ENCODE measurements around the gene DMD.

The DMD gene

GRCh38 chrX:31832263-31832662, 1379.1 kb downstream of the DMD start:
- no peak for DNase-seq
- Histone ChIP-seq H3K4me1 (ENCODE audit: low read length) (no peaks in the 10 kb centered on the region), H3K36me3 (replicated peaks; ENCODE audit: insufficient read depth, low read length) (no peaks in the 10 kb centered on the region), H3K4me2 (ENCODE audit: low read depth, low read length) (no peak overlapping the region), H3K9me3 (replicated peaks; ENCODE audit: insufficient read depth, low read length) (no peaks in the 10 kb centered on the region), H3K9ac (ENCODE audit: low read length) (no peak overlapping the region), H3K27ac (ENCODE audit: low read length) (no peak overlapping the region), H3F3A (ENCODE audit: insufficient read depth, low read length) (no peaks in the 10 kb centered on the region), H4K20me1 (ENCODE audit: insufficient read depth, low read length) (no peaks in the 10 kb centered on the region), H3K79me2 (ENCODE audit: low read length) (no peaks in the 10 kb centered on the region), H2AFZ (ENCODE audit: low read length) (no peak overlapping the region), H3K9me2 (replicated peaks; ENCODE audit: insufficient read depth, low read length) (no peaks in the 10 kb centered on the region), H3K4me3 (ENCODE audit: low read length) (no peak overlapping the region), H3K27me3 (replicated peaks; ENCODE audit: insufficient read depth, low read length) (no peaks in the 10 kb centered on the region)
- TF ChIP-seq EZH2phosphoT487 (IDR thresholded peaks at IDR 0.05; ENCODE audit: low read length): no peak
- TF ChIP-seq EZH2 (optimal IDR thresholded peaks at IDR 0.05; ENCODE audit: low read depth, low read length): no peak
- no peak for TF ChIP-seq CTCF (IDR thresholded peaks at IDR 0.05; ENCODE audit: low read length)

GRCh38 chrX:31820430-31821210, 1390.7 kb downstream of the DMD start:
- Histone ChIP-seq H3K79me2 (ENCODE audit: low read length) (no peaks in the 10 kb centered on the region), H3K4me2 (ENCODE audit: low read depth, low read length) (no peak overlapping the region), H3K4me1 (ENCODE audit: low read length) (no peaks in the 10 kb centered on the region), H3K36me3 (replicated peaks; ENCODE audit: insufficient read depth, low read length) (no peaks in the 10 kb centered on the region), H3K9ac (ENCODE audit: low read length) (no peak overlapping the region), H3K9me3 (replicated peaks; ENCODE audit: insufficient read depth, low read length) (no peaks in the 10 kb centered on the region), H2AFZ (ENCODE audit: low read length) (no peak overlapping the region), H4K20me1 (ENCODE audit: insufficient read depth, low read length) (no peaks in the 10 kb centered on the region), H3K9me2 (replicated peaks; ENCODE audit: insufficient read depth, low read length) (no peaks in the 10 kb centered on the region), H3K27me3 (replicated peaks; ENCODE audit: insufficient read depth, low read length) (no peaks in the 10 kb centered on the region), H3K4me3 (ENCODE audit: low read length) (no peak overlapping the region), H3K27ac (ENCODE audit: low read length) (no peak overlapping the region), H3F3A (ENCODE audit: insufficient read depth, low read length) (no peaks in the 10 kb centered on the region)
- TF ChIP-seq EZH2phosphoT487 (IDR thresholded peaks at IDR 0.05; ENCODE audit: low read length) (no peak), EZH2 (optimal IDR thresholded peaks at IDR 0.05; ENCODE audit: low read depth, low read length) (no peak), CTCF (IDR thresholded peaks at IDR 0.05; ENCODE audit: low read length) (no peak)
- no peak for DNase-seq

GRCh38 chrX:31819455-31819854, 1391.9 kb downstream of the DMD start:
- H3K4me2 ChIP-seq (ENCODE audit: low read depth, low read length): no peak overlapping the region
- no peak for TF ChIP-seq EZH2 (optimal IDR thresholded peaks at IDR 0.05; ENCODE audit: low read depth, low read length)
- no peak for TF ChIP-seq CTCF (IDR thresholded peaks at IDR 0.05; ENCODE audit: low read length)
- no peak for TF ChIP-seq EZH2phosphoT487 (IDR thresholded peaks at IDR 0.05; ENCODE audit: low read length)

More at GRCh38 chrX:31819455-31819854, 1391.9 kb downstream of the DMD start:
- no peak for DNase-seq
- Histone ChIP-seq H3K9me2 (replicated peaks; ENCODE audit: insufficient read depth, low read length) (no peaks in the 10 kb centered on the region), H3K9me3 (replicated peaks; ENCODE audit: insufficient read depth, low read length) (no peaks in the 10 kb centered on the region), H3K27me3 (replicated peaks; ENCODE audit: insufficient read depth, low read length) (no peaks in the 10 kb centered on the region), H3K9ac (ENCODE audit: low read length) (no peak overlapping the region), H4K20me1 (ENCODE audit: insufficient read depth, low read length) (no peaks in the 10 kb centered on the region), H3K36me3 (replicated peaks; ENCODE audit: insufficient read depth, low read length) (no peaks in the 10 kb centered on the region), H3K4me3 (ENCODE audit: low read length) (no peak overlapping the region), H2AFZ (ENCODE audit: low read length) (no peak overlapping the region), H3K79me2 (ENCODE audit: low read length) (no peaks in the 10 kb centered on the region), H3K27ac (ENCODE audit: low read length) (no peak overlapping the region), H3F3A (ENCODE audit: insufficient read depth, low read length) (no peaks in the 10 kb centered on the region), H3K4me1 (ENCODE audit: low read length) (no peaks in the 10 kb centered on the region)

Data from MM.1S (cell line).